Non-pigmented ciliary epithelial cell (primary cell): ENCODE data around the gene PIF1.

Experiments
- DNase-seq: peaks from one replicate; pipeline ENCODE4 v3.0.0-alpha.2; 2010; ENCODE audit warnings: low read depth

Gene PIF1

DNA sequence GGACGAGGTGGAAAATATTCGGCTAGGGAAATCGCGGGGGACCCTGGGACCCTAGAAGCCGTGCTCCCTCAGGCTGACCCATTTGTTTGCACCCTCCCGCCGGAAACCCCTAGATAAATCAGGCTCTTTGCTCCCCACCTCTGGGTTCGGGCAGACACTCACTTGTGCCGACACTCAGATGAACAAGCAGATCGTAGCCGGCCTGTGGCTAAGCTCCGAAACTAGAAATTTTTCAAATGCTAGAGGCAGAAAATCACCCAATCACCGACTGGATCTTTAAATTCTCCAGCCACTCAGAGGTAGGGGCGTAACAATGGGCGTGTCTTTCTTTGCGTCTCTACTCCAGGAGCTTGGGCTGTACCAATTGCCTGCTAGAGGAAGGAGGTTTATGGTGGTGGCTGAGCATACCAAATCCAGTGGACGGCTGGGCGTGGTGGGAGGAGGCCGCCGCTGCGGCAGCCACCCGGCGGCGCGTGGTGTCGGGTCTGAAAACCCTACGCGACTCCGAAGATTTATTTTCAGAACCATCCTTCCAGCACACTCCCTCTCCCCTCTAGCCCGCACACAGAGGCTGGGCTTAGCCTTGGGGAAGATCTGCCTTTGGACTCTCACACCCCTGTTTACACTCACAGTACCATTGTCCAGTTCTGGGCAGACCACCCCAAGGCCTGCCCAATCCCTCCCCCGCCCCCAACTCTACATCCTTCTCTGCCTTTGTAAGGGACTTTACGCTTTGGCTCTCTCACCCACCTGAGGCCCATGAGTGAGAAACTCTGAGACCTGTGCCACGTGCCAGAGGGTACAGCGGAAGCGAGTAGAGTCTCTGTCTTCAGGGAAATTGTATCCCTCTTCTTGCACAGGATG, at the start of gene PIF1:
Gene PIF1 (minus strand): TSS at position 217 of the 864 bp plus-strand sequence. CDS start 1,312 bp downstream, outside the sequence.
- DNase-seq, result peak; percentile 95

DNA sequence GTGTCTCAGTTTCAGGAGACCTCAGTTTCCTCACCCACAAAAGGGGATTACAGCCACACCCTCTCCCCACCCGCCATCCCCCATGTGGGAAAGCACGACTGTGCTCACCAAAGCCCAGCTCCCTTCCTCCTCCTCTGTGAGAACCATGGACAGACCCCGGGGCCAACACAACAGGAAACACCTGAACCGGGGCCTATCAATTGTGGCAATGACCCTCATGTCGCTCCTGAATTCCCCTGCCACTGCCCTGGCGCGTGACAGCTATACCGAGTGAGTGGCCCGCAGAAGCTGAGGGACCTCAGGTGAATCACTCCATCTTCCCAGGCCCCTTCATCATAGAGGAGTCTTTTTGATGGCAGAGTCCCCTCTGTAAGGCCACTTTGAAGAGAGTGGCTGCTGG, 44.9 kb upstream of the PIF1 start:
- no peak for DNase-seq

DNA sequence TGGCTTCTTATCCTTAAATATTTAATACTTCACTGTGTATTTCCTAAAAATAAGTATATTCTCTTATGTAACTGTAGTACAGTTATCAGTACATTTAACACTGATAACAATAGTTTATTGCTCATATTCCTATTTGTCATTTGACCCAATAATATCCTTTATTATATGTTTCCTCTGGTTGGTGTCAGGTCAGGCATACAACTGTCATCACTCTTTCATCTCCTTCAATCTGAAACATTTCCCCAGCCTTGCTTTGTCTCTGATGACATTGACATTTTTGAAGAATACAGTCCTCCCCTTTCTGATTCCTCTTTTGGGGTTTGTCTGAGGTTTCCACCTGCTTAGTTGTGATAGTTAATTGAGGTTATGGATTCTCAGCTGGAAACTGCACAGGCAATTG, 44.1 kb upstream of the PIF1 start:
- no peak for DNase-seq

- peak; percentile 90 for DNase-seq
Measured at GRCh38 chr15:64865998-64866520, 40.6 kb upstream of the PIF1 start.

- DNase-seq, result no peak
Measured at GRCh38 chr15:64865126-64865997, 39.9 kb upstream of the PIF1 start.

DNA sequence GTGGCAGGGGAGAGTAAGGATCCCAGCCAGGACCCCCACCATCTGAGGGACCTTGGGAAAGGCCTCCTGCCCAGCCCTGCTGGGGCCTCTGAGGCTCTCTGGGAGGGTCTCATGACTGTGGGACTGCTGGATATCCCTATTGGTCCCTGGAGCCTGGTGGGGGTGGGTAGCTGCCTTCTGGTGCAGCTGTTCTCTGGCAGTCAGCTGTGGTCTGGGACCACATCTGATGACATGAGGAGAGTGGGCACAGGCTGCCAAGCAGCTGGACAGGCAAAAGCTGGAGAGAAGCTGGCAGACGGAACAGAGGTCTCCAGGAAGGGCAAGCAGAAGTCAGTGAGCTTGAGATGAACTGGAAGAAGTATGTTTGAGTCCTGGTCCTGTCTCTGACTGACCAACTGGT, 38.6 kb upstream of the PIF1 start:
- DNase-seq, result no peak

- DNase-seq, result no peak
Measured at GRCh38 chr15:64862408-64862807, 37.0 kb upstream of the PIF1 start.

DNA sequence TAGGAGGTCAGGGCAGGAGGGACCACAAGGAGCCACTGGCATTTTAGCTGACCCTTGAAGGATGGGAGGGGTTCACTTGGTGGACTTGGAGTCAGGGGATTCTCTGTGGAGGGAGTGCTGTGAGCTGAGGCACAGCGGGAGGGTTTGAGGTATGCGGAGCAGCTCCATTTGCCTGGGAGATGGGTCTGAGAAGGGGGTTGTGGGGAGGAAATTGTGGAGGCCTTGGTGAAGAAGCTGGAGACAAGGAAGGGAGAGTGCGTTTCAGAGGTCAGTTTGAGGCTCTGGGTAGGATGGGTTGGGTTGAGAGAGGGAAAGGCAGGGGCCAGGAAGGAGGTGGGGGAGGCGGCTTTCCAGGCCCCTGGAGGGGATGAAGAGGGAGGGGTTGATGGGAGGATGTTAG, 36.5 kb upstream of the PIF1 start:
- no peak for DNase-seq

DNA sequence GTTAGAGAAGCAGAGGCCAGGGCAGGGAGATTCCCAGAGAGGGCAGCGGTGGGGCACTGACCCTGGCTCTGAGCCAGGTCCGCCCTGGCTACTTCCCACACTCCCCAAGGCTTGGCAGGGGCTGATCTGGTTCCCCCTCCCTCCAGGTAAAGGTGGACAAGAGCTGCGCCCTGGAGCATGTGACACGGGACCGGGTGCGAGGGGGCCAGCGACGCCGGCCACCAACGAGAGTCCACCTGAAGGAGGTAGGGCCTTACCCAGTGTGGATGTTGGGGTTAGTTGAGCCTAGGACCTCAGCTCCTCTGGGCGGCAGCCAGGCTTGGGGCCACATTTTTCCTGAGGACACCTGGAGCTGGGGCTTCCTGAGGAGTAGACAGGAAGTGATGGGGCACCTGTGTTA, 35.9 kb upstream of the PIF1 start:
- no peak for DNase-seq

- no peak for DNase-seq
Measured at GRCh38 chr15:64859226-64859625, 33.8 kb upstream of the PIF1 start.

GRCh38 chr15:64858021-64858575, 32.7 kb upstream of the PIF1 start:
- DNase-seq, result no peak

DNA sequence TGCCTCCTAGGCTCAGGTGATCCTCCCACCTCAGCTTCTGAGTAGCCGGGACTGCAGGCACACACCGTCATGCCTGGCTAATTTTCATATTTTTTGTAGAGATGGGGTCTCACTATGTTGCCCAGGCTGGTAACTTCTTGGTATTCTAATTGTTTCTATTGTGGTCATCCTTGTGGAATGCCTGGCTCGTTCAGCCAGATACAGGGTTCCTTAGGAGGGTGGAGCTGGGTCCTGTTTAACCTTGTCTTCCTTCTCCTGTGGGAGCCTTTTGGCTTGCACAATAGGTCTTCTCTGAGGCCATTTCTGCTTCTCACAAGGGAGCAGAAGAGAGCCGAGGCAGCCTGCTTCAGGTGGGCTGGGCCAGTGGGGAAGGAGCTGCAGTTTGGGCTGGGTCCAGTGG, 32.0 kb upstream of the PIF1 start:
- no peak for DNase-seq

GRCh38 chr15:64856429-64857145, 31.1 kb upstream of the PIF1 start:
- no peak for DNase-seq

GRCh38 chr15:64855205-64855975, 29.9 kb upstream of the PIF1 start:
- DNase-seq, result no peak

GRCh38 chr15:64854526-64854925, 29.1 kb upstream of the PIF1 start:
- no peak for DNase-seq

GRCh38 chr15:64854041-64854440, 28.6 kb upstream of the PIF1 start:
- DNase-seq, result no peak

GRCh38 chr15:64851503-64851840, 26.0 kb upstream of the PIF1 start:
- DNase-seq, result peak; percentile 80

- DNase-seq, result no peak
Measured at GRCh38 chr15:64850778-64851502, 25.5 kb upstream of the PIF1 start.

DNA sequence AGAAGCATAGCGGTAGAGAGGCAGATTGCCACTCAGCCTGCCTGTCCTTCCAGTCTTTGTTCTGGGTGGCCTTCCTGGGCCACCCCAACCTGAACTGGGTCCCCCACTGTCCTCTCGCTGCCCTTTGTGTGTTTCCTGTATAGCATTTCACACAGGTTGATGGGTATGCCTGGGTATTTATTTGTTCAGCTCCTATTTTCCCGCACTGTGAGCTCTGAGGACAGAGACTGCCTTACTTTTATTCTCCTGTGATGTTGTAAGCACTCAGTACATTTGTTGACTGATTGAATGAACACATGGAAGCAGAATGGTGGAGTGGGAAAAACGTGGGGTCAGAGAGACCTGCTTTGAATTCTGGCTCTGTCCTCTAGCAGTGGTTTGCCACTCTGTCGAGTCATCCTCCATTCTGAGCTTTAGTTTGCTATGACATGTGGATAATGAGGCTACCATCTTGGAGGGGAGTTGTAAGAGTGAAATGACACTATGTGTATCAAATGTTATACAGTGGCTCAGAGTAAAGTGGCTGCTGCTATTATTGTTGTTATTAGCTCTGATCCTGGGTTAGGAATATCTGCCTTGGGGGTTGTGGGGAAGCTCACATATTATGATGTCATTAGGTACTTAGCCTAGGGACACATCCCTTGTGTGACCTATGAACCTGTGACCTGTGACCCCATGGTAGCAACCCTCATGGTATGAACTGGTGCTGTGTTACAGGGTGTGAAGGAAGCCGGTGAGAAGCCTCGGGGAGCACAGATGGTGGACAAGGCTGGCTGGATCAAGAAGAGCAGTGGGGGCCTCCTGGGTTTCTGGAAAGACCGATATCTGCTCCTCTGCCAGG, 22.6 kb upstream of the PIF1 start:
- DNase-seq, result no peak

DNA sequence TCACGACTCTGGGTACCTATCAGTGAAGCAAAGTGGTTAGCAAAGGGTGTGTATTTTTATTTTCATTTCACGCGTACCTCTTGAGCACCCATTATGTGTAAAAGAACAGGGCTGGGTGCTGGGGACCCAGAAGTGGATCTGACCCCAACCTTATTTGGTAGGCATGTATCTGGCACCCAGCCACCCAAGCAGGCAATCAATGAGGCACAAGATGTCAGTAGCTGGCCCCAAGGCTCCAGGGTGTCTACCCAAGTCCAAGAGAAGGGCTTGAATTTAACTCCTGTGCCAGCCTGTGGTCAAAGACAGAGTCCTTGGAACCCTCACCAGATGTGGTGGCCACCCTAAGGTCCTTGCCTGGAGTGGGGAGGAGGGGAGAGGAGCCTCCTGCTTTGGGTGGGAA, 22.0 kb upstream of the PIF1 start:
- no peak for DNase-seq
